Breast epithelium (tissue), 3 donors: Measurements from ENCODE around the gene OR8D2.

ENCODE experiments used
- CTCF ChIP-seq, 3 donors: fragments of 450-650 bp; IDR thresholded peaks; one replicate each; pipeline ENCODE4 v1.5.1; 2016 to 2017; ENCODE audit warnings: antibody characterized with exemption in 3 of 3, mild to moderate bottlenecking in 3 of 3, moderate library complexity in 3 of 3
- POLR2A ChIP-seq: fragments of 450-650 bp; IDR thresholded peaks from one replicate; pipeline ENCODE4 v1.6.1; 2016; ENCODE audit warnings: antibody characterized with exemption, mild to moderate bottlenecking, moderate library complexity
- POLR2AphosphoS5 ChIP-seq, 3 donors: sonication (generic); formaldehyde crosslinking; IDR thresholded peaks; one replicate each; pipeline ENCODE4 v1.6.1; 2017; ENCODE audit warnings: antibody characterized with exemption in 3 of 3

- no peak for TF ChIP-seq CTCF (IDR thresholded peaks at IDR 0.05)
- TF ChIP-seq POLR2A, result no peak
- TF ChIP-seq POLR2AphosphoS5 (IDR thresholded peaks at IDR 0.05), result no peak
Measured at GRCh38 chr11:124313131-124313530, 6.9 kb downstream of the OR8D2 start.
